Activated naive CD4-positive, alpha-beta T cell (primary cell): ENCODE measurements around the gene ART5.
"Not testable (repeated sequence)": the region's sequence is repeated elsewhere in the genome, so short reads cannot be mapped to it uniquely, and the experiment has no call there.

Source experiments
- DNase-seq, 4 experiments: peaks; one replicate each; lab custom pipeline; 2025; lab: John Stamatoyannopoulos, UW

The ART5 gene

DNA sequence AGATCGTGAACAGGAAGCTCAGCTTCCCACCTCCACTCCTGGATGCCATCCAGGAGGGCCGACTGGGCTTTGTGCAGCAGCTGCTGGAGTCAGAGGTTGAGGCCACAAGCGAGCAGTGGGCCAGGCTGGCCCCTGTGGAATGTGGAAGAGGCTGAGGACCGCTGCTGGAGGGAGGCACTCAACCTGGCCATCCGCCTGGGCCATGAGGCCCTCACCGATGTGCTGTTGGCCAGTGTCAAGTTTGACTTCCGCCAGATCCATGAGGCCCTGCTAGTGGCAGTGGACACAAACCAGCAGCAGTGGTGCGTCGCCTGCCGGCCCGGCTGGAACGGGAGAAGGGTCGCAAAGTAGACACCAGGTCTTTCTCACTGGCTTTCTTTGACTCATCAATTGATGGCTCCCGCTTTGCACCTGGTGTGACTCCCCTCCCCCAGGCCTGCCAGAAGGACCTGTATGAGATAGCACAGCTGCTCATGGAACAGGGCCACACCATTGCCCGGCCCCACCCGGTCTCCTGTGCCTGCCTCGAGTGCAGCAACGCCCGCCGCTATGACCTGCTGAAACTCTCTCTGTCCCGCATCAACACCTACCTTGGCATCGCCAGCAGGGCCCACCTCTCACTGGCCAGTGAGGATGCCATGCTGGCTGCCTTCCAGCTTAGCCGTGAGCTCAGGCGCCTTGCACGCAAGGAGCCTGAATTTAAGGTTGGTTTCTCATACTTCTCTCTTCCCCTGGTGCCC is 24.9 kb downstream of the ART5 start:
- DNase-seq: no peak

DNA sequence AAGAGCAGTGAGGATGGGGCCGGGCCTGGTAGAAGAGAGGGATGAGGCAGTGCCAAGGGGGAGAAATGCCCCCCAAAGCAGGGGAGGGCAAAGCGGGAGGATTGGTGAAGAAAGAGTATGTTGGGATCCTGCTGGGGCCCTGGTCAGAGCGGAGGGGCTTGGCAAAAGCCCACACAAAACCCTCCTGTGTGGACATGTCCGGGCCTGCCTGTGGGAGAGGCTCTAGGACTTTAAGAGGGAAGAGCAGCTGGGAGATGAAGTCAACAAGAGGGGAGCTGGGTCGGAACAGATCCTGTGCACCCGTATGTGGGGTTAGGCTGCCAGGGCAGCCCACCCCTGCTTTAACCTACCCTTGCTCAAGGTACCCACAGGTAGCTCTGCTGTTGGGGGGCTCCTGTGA is 25.8 kb downstream of the ART5 start:
- DNase-seq: no peak

DNA sequence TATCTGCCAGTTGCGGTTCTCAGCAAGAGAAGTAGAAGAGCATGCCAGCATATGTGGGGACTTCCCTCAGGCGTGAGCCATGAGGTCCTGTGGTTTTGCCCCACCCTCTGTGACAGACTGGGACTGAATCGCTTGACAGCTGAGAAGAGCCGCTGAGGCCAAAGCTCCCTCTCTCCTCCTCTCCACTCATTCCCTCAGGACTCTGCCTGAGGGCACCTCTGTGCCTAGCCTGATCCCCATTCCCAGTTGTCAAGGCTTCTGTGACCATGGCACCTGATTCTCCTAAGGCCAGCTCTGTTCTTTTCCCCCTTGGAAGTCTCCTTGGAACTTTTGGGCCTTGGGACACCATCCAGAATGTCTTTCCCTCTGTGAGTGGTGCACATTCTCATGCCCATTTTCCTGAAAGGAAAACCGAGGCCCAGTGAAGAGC is 27.0 kb downstream of the ART5 start:
- no peak for DNase-seq

DNA sequence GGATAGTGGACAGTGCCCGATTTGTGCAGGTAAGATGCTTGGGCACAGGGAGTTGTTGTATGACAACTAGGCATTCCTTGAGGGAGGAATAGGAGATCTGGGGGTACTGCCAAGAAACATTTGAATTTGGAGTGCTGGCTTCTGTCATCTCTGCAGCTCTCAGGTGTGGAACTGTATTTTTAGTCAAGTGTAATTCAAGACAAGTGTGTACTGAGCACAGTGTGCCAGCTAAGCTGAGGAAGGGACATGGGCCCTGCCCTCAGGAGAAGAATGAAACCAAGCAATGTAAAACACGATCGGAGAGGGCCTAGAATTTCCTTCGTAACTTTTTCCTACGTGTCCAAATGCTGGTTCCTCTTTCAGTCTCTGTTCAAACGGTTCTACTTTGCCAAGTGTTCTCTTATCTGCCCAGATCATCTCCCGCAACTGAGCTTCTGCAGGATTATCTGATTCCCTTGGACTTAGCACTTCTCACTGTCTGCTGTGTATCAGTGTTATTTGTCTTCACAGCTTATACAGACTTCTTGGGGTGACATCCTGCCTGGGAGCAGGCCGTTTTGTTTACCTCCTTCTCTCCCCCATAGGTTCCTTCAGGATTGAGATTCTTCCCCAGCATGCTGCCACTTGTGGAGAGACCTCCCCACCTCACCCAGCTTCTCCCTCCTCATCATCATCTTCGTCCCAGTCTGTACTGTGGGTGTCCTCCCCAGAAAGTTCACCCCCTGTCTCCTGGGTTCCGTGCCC is 27.6 kb downstream of the ART5 start:
- no peak for DNase-seq

DNA sequence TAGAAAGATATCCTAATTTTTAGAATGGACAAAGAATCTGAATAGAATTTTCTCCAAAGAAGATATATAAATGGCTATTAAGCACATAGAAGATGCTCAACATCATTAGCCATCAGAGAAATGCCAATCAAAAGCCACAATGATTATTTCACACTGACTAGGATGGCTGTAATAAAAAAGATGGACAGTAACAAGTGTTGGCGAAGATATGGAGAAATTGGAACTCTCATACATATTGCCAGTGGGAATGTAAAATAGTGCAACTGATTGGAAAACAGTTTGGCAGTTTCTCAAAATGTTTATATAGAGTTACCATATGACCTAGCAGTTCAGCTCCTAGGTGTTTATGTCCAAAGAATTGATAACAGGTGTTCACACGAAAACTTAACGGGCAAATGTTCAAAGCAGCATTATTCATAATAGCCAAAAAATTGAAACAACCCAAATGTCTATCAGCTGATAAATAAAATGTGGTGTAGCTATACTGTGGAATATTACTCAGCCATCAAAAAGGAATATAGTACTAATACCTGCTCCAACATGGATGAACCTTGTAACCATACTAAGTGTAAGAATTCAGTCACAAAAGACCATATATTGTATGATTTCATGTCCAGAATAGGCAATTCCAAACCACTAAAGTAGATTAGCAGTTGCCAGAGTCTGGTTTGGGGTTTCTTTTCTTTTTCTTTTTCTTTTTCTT is 29.7 kb downstream of the ART5 start:
- DNase-seq: no peak

DNA sequence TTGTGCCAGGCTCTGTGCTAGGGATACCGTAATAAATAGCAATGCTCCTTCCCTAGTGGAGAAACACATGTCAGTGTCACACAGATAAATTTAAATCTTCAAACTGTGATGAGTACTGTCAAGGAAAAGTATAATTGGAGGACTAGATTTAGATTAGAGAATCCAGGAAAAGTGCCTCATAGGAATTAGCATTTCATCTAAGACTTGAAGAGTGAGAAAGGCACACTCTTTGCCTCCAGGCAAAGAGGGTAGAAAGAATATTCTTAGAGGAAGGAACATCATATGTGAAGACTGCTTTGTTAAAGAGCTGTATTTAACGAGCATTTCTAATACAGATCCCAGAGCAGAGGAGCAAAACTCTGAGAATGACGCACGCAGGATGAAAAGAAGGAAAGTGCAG is 30.9 kb downstream of the ART5 start:
- no peak for DNase-seq

DNA sequence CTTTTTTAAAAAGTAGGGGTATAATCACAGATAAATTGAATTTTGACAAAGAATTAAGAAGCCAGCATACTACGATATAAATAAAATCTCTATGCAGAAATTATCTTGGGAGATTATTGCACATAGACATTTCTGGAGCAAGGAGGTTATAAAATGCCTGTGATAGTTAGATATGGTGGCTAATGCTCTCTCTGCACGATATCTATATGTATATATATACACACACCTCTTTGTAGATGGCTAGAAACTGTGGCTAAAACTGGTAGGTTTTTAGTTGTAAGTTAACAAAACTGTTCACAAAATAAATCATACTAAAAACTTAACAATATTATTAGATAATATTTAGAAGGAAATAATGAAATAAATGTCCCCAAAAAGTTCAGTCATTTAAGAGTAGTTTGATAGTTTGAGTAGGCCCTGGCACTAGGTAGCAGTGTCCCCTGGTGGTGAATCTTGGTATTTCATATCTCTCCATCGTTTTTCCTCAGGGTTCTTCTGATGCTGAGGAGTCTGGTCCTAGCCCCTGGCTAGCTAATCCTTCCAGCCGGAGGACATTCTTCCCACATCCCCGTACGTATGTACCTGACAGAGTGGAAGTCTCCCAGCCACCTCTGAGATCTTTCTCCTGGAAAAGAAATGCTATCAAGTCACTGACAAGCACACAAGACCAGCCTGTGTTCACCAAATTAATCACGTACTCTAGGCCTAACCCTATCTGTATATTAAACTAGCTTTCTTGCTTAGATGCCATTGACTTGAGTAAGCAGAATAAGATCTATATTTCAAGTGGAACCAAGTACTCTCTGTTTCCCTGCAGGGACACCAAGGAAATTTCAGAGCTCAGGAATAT is 32.2 kb downstream of the ART5 start:
- no peak for DNase-seq

DNA sequence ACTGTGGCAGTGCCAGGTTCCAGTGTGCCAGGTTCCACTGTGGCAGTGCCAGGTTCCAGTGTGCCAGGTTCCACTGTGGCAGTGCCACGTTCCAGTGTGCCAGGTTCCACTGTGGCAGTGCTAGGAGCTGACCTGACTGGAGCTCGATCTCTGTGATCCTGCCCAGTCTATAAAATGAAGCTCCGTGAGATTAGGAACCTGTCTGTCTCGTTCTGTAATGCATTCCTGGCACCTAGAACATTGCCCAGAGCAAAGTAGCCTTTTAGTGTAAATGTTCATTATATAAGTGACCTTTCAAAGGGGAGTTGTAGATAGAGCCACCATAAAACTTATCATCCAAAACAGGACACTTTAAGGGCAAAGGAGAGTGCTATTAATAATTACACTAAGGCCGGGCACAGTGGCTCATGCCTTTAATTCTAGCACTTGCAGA is 36.0 kb downstream of the ART5 start:
- DNase-seq: no peak

DNA sequence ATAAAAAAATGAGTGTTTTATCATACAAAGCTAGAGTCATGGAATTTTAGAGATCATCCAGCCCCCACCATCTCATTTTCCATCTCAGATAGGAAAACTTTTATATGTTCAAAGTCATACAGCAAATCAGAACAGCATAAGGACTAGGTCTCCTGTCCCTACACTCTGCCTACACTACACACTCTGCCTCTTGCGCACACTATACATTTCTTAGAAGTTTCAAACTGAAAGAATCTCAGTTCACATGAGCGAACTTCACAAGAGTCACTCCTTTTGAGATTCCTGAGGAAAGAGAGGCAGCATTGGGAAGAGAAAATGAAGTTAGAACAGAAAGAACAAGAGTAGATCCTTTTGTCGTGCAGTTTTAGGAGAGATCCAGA is 36.5 kb downstream of the ART5 start:
- no peak for DNase-seq

DNA sequence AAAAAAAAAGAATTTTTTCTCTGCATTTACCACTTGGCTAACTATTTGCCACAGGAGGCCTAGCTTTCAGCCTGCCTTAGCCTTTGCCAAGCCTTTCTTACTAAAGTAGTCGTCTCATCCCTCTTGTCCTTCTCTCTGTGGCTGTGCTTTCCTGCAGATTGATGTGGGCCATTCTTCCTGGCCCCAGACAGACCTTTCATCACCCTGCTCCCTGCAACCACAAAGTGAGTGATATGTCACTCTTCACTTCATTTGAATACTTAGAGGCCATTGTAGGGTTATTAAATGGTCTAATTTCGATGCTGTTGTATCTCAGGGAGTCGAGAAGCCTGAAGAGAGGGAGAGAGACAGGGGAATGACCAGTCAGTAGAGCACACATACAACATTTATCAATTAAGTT is 37.6 kb downstream of the ART5 start:
- DNase-seq: no peak

DNA sequence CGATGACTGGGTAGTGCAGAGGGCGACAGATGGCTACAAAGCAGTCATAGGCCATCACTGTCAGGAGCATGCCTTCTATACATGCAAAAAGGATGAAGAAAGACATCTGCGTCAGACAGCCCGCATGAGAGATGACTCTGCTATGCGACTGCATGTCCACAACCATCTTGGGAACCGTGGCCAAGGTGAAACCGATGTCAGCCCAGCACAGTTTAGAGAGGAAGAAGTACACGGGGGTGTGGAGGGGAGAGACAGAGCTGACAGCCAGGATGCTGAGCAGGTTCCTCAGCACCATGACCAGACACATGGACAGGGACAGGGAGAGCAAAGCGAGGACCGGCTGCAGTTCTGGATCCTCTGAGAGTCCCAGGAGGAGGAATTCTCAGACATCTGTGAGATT is 41.6 kb downstream of the ART5 start:
- DNase-seq: not testable (repeated sequence)

DNA sequence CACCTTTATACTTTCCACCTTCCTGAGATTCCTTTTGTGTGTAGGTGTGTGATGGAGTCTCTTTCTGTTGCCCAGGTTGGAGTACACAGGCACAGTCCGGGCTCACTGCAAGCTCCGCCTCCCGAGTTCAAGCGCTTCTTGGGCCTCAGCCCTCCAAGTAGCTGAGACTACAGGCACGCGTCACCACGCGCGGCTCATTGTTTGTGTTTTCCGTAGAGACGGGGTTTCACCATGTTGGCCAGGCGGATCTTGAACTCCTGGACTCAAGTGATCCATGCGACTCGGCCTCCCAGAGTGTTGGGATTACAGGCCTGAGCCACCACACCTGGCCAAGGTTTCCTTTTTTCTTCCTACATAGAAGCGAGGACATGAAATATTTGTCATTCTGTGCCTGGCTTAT is 44.0 kb downstream of the ART5 start:
- DNase-seq: not testable (repeated sequence)

DNA sequence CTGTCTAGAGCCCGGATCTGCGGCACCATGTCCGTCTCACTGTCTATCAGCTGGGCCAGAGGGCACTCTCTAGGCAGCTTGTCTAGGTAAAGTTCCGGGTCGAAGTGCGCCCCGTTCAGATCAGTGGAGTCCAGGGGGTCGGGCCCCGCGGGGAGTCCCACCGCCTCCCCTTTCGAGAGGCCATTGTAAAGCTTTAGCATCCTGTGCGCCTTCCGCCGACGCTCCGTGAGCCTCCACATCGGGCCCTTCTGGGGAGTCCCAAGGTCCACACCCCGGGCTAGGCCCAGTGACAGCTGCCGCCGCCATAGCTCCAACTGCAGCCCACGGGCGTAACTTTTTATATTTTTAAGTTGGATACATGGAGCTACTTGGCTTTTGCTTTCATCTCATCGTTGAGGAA is 50.5 kb downstream of the ART5 start:
- not testable (repeated sequence) for DNase-seq

DNA sequence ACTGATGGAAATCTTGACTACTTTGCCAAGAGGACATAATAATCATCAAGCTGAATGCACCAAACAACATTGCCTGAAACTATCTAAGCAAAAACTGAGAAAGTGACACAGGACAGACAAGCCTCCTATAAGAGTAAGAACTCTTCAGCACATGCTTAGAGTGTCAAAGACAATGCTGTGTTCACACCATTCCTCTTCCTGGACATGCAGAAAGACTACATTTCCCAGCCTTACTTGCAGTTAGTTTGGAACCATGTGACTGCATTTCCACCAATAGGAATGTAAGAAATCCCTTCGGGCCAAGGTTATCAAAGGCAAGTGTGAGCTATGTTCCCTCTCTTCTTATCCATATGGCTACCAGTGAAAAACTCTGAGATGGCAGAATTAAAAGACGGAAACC is 51.6 kb downstream of the ART5 start:
- DNase-seq: not testable (repeated sequence)

DNA sequence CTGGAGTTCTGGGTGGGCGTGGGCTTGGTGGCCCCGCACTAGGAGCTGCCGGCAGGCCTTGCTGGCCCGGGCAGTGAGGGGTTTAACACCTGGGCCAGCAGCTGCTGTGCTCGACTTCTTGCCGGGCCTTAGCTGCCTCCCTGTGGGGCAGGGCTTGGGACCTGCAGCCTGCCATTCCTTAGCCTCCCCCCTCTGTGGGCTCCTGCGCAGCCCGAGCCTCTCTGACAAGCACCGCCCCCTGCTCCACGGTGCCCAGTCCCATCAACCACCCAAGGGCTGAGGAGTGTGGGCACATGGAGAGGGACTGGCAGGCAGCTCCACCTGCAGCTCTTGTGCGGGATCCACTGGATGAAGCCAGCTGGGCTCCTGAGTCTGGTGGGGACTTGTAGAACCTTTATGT is 53.0 kb downstream of the ART5 start:
- DNase-seq: not testable (repeated sequence)
